ENCODE data around the gene PTPRN2. TPM values are rescaled to one million over a fixed set of nuclear protein-coding genes. Genes with fewer than 3 reads are reported as not detected.
"Not testable (repeated sequence)": the region's sequence is repeated elsewhere in the genome, so short reads cannot be mapped to it uniquely, and the experiment has no call there.

PTPRN2 gene
- total RNA-seq, 2 donors from 2014 or later = 0.35 to 0.61 TPM

GRCh38 chr7:158238616-158239289, 348.9 kb downstream of the PTPRN2 start:
- no peak for ATAC-seq
- DNase-seq (ENCODE audit: low spot score in 2 of 2) = no peak
- no peak overlapping the region for H3K27ac Mint-ChIP-seq
- H3K9me3 Mint-ChIP-seq = peaks cover 10 to 13% of the 10 kb centered on the region in 2 donors
- no peaks in the 10 kb centered on the region for H3K36me3 Mint-ChIP-seq

- Mint-ChIP-seq H3K27ac (no peak overlapping the region), H3K36me3 (no peaks in the 10 kb centered on the region), H3K9me3 (peaks cover 10 to 19% of the 10 kb centered on the region in 2 donors)
- ATAC-seq = no peak
- DNase-seq (ENCODE audit: low spot score in 2 of 2) = no peak
These were observed 349.8 kb downstream of the PTPRN2 start for GRCh38 chr7:158237672-158238335.

GRCh38 chr7:158236400-158236799, 351.2 kb downstream of the PTPRN2 start:
- no peaks in the 10 kb centered on the region for H3K36me3 Mint-ChIP-seq
- DNase-seq (ENCODE audit: low spot score in 2 of 2) (no peak), ATAC-seq (no peak)
- no peak overlapping the region for H3K27ac Mint-ChIP-seq
- peaks cover 19 to 25% of the 10 kb centered on the region in 2 donors for H3K9me3 Mint-ChIP-seq

- Mint-ChIP-seq H3K36me3 (no peaks in the 10 kb centered on the region), H3K9me3 (peaks cover 20 to 25% of the 10 kb centered on the region in 2 donors), H3K27ac (no peak overlapping the region)
- ATAC-seq = no peak
- no peak for DNase-seq (ENCODE audit: low spot score in 2 of 2)
These were observed 351.8 kb downstream of the PTPRN2 start for GRCh38 chr7:158235862-158236261.

GRCh38 chr7:158229945-158230344, 357.7 kb downstream of the PTPRN2 start:
- Mint-ChIP-seq H3K36me3 (peaks cover 0 to 31% of the 10 kb centered on the region in 2 donors), H3K9me3 (peaks cover 34 to 36% of the 10 kb centered on the region in 2 donors), H3K27ac (no peak overlapping the region)
- ATAC-seq (no peak), DNase-seq (ENCODE audit: low spot score in 2 of 2) (no peak)

- peaks cover 30 to 34% of the 10 kb centered on the region in 2 donors for H3K9me3 Mint-ChIP-seq
- no peak overlapping the region for H3K27ac Mint-ChIP-seq
- ATAC-seq (no peak), DNase-seq (ENCODE audit: low spot score in 2 of 2) (no peak)
- H3K36me3 Mint-ChIP-seq = peaks cover 0 to 31% of the 10 kb centered on the region in 2 donors
These were observed 358.6 kb downstream of the PTPRN2 start for GRCh38 chr7:158228986-158229385.

- H3K27ac Mint-ChIP-seq = no peak overlapping the region
- no peak for ATAC-seq
These were observed 359.5 kb downstream of the PTPRN2 start for GRCh38 chr7:158228131-158228530.

GRCh38 chr7:158227258-158227984, 360.2 kb downstream of the PTPRN2 start:
- ATAC-seq (no peak), DNase-seq (ENCODE audit: low spot score in 2 of 2) (no peak)
- H3K27ac Mint-ChIP-seq = no peak overlapping the region

More at GRCh38 chr7:158228131-158228530, 359.5 kb downstream of the PTPRN2 start:
- no peak for DNase-seq (ENCODE audit: low spot score in 2 of 2)
- peaks cover 25 to 31% of the 10 kb centered on the region in 2 donors for H3K9me3 Mint-ChIP-seq
- peaks cover 0 to 31% of the 10 kb centered on the region in 2 donors for H3K36me3 Mint-ChIP-seq

GRCh38 chr7:158216198-158216597, 371.4 kb downstream of the PTPRN2 start:
- H3K27ac Mint-ChIP-seq = no peak overlapping the region
- H3K36me3 Mint-ChIP-seq = peaks cover 9 to 22% of the 10 kb centered on the region in 2 donors
- peaks cover 18 to 32% of the 10 kb centered on the region in 2 donors for H3K9me3 Mint-ChIP-seq
- no peak for ATAC-seq
- DNase-seq (ENCODE audit: low spot score in 2 of 2) = no peak

More at GRCh38 chr7:158227258-158227984, 360.2 kb downstream of the PTPRN2 start:
- peaks cover 0 to 31% of the 10 kb centered on the region in 2 donors for H3K36me3 Mint-ChIP-seq
- H3K9me3 Mint-ChIP-seq = peaks cover 21 to 31% of the 10 kb centered on the region in 2 donors

- no peak overlapping the region for H3K27ac Mint-ChIP-seq
- peaks cover 0 to 9% of the 10 kb centered on the region in 2 donors for H3K36me3 Mint-ChIP-seq
- peaks cover 11 to 12% of the 10 kb centered on the region in 2 donors for H3K9me3 Mint-ChIP-seq
- ATAC-seq (no peak), DNase-seq (ENCODE audit: low spot score in 2 of 2) (no peak)
These were observed 378.2 kb downstream of the PTPRN2 start for GRCh38 chr7:158209435-158209834.

GRCh38 chr7:158206341-158206740, 381.3 kb downstream of the PTPRN2 start:
- Mint-ChIP-seq H3K27ac (no peak overlapping the region), H3K36me3 (peaks cover 0 to 9% of the 10 kb centered on the region in 2 donors), H3K9me3 (peaks cover 6% of the 10 kb centered on the region in 2 donors)
- DNase-seq (ENCODE audit: low spot score in 2 of 2) (no peak), ATAC-seq (no peak)

- Mint-ChIP-seq H3K9me3 (peaks cover 6% of the 10 kb centered on the region in 2 donors), H3K27ac (peak overlapping the region in 1 of 2 donors; percentile 36), H3K36me3 (peaks cover 0 to 5% of the 10 kb centered on the region in 2 donors)
- peak in 1 of 2 donors; percentile 11 for ATAC-seq
- no peak for DNase-seq (ENCODE audit: low spot score in 2 of 2)
These were observed 383.2 kb downstream of the PTPRN2 start for GRCh38 chr7:158204453-158204852.

GRCh38 chr7:158203948-158204347, 383.7 kb downstream of the PTPRN2 start:
- not testable (repeated sequence) for ATAC-seq; H3K36me3 Mint-ChIP-seq; DNase-seq (ENCODE audit: low spot score in 2 of 2); H3K9me3 Mint-ChIP-seq; H3K27ac Mint-ChIP-seq

- peaks cover 12 to 24% of the 10 kb centered on the region in 2 donors for H3K9me3 Mint-ChIP-seq
- DNase-seq (ENCODE audit: low spot score in 2 of 2) (no peak), ATAC-seq (no peak)
- peaks cover 0 to 10% of the 10 kb centered on the region in 2 donors for H3K36me3 Mint-ChIP-seq
- no peak overlapping the region for H3K27ac Mint-ChIP-seq
These were observed 393.2 kb downstream of the PTPRN2 start for GRCh38 chr7:158194365-158194900.

- Mint-ChIP-seq H3K36me3 (peaks cover 0 to 10% of the 10 kb centered on the region in 2 donors), H3K27ac (no peak overlapping the region), H3K9me3 (peaks cover 12 to 24% of the 10 kb centered on the region in 2 donors)
- ATAC-seq = no peak
- DNase-seq (ENCODE audit: low spot score in 2 of 2) = no peak
These were observed 394.2 kb downstream of the PTPRN2 start for GRCh38 chr7:158193446-158193845.

- Mint-ChIP-seq H3K27ac (no peak overlapping the region), H3K36me3 (peaks cover 0 to 10% of the 10 kb centered on the region in 2 donors), H3K9me3 (peaks cover 12 to 24% of the 10 kb centered on the region in 2 donors)
- ATAC-seq = no peak
- no peak for DNase-seq (ENCODE audit: low spot score in 2 of 2)
These were observed 394.7 kb downstream of the PTPRN2 start for GRCh38 chr7:158192956-158193355.
